HUES6 (cell line): Measurements from ENCODE around the gene DDIAS.
"Not testable (repeated sequence)": the region's sequence is repeated elsewhere in the genome, so short reads cannot be mapped to it uniquely, and the experiment has no call there.

Experiments
- H3K27ac ChIP-seq: 2 replicates; pipeline ENCODE4 v1.7.0; 2013; ENCODE audit warnings: low read depth, mild to moderate bottlenecking, low read length, inconsistent platforms
- H3K27me3 ChIP-seq: 2 replicates; pipeline ENCODE4 v1.6.1; 2013; ENCODE audit warnings: low read length; ENCODE audit not compliant: control insufficient read depth, insufficient read depth
- H3K36me3 ChIP-seq: 2 replicates; pipeline ENCODE4 v1.6.1; 2013; ENCODE audit warnings: low read length; ENCODE audit not compliant: control insufficient read depth, insufficient read depth
- H3K4me1 ChIP-seq: 2 replicates; pipeline ENCODE4 v1.6.1; 2013; ENCODE audit warnings: low read length; ENCODE audit not compliant: control insufficient read depth, insufficient read depth
- H3K4me3 ChIP-seq: 2 replicates; pipeline ENCODE4 v1.5.1; 2013; ENCODE audit warnings: low read depth, low read length
- H3K9ac ChIP-seq: one replicate; pipeline ENCODE4 v1.6.1; 2013; ENCODE audit warnings: mild to moderate bottlenecking, low read length
- H3K9me3 ChIP-seq: 2 replicates; pipeline ENCODE4 v1.6.1; 2013; ENCODE audit warnings: low read depth, low read length; ENCODE audit not compliant: control insufficient read depth, insufficient read depth

The DDIAS gene, protein sequence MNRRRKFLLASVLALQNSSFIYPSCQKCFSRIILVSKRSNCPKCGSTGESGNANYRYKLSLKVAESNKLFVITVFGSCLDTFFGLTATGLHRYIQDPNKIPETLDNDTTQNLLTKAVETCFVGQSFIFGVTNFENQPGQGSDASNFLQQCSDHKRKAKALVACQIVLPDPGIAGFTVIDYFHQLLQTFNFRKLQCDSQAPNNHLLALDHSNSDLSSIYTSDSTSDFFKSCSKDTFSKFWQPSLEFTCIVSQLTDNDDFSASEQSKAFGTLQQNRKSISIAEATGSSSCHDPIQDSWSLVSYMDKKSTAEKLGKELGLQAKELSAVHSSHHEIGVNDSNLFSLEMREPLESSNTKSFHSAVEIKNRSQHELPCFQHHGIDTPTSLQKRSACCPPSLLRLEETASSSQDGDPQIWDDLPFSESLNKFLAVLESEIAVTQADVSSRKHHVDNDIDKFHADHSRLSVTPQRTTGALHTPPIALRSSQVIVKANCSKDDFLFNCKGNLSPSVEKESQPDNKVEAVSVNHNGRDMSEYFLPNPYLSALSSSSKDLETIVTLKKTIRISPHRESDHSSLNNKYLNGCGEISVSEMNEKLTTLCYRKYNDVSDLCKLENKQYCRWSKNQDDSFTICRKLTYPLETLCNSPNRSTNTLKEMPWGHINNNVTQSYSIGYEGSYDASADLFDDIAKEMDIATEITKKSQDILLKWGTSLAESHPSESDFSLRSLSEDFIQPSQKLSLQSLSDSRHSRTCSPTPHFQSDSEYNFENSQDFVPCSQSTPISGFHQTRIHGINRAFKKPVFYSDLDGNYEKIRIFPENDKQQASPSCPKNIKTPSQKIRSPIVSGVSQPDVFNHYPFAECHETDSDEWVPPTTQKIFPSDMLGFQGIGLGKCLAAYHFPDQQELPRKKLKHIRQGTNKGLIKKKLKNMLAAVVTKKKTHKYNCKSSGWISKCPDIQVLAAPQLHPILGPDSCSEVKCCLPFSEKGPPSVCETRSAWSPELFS

DNA sequence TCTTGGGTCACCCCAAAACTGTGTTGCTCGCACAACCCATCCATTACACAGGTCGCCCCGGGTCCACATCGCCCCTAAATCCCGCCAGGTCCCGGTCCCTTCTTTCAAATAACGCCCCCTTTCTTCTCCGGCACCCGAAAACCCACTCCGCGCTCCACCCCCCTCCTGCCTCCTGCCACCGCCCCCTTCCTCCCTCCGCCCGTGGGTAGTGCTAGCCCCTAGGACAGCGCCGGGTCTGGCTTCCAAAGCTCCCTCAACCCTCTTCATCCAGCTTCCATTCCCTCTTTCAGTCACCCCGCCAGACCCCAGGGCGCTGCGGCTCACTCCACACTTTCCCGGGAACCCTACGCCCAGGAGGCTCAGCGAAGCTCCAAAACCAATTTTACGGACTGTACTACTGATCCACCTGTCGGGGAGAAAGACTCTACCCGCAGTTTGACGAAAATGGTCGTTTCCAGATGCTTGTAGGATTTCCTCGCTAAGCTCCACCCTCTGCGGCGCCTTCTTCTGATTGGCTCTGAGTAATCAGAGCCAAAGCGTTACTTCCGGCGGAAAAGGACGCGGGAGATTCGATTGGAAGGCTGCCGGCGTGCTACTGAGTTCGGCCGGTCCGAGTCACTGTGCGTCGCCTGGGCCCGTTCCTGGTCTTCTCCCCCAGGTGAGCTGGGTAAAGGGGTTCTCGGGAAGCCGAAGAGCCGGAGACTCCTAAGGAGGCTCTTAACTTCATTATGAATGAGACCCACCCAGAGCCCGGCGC is at the start of gene DDIAS:
DDIAS (plus strand) TSS at position 572 of the 757 bp plus-strand sequence. CDS start 13,003 bp downstream, outside the sequence.
- Histone ChIP-seq H3K9ac (peak within 1 kb of the TSS; percentile 61), H3K4me3 (peak within 1 kb of the TSS; percentile 72), H3K27me3 (no peaks in the 10 kb centered on the region), H3K36me3 (no peaks in the 10 kb centered on the region), H3K9me3 (no peaks in the 10 kb centered on the region), H3K27ac (no peak within 1 kb of the TSS), H3K4me1 (peaks cover 8% of the 10 kb centered on the region; the same call in 1 of the 2 replicates)

DNA sequence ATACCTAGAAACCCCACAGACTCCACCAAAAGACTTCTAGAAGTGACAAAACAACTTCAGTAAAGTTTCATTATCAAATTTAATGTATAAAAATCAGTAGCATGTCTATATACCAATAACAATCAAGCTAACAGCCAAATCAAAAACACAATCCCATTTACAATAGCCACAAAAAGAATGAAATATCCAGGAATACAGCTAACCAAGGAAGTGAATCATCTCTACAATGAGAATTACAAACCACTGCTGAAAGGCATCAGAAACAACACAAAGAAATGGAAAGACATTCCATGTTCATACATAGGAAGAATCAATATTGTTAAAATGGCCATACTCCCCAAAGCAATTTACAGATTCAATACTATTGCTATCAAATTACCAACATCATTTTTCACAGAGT is 47.3 kb upstream of the DDIAS start:
- Histone ChIP-seq H3K9ac (no peak overlapping the region), H3K9me3 (no peaks in the 10 kb centered on the region), H3K4me3 (no peak overlapping the region), H3K4me1 (no peaks in the 10 kb centered on the region), H3K27me3 (no peaks in the 10 kb centered on the region), H3K27ac (no peak overlapping the region), H3K36me3 (peaks cover 5% of the 10 kb centered on the region)

DNA sequence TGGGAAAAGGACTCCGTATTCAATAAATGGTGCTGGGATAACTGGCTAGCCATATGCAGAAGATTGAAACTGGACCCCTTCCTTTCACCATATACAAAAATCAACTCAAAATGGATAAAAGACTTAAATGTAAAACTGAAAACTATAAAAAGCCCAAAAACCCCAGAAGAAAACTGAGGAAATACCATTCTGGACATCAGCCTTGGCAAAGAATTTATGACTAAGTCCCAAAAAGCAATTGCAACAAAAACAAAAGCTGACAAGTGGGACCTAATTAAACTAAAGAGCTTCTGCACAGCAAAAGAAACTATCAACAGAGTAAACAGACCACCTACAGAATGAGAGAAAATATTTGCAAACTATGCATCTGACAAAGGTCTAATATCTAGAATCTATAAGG is 46.6 kb upstream of the DDIAS start:
- not testable (repeated sequence) for H3K4me1 ChIP-seq, H3K4me3 ChIP-seq, H3K36me3 ChIP-seq, H3K9me3 ChIP-seq, H3K9ac ChIP-seq, H3K27ac ChIP-seq, H3K27me3 ChIP-seq

DNA sequence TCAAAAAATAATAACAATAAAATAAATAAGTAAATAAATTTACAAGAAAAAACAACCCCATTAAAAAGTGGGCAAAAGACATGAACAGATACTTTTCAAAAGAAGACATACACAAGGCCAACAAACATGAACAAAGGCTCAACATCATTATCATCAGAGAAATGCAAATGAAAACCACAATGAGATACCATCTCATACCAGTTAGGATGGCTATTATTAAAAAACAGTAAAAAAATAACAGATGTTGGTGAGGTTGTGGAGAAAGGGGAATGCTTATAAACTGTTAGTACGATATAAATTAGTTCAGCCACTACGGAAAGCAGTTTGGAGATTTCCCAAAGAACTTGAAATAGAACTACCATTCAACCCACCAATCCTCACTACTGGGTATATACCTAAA is 45.9 kb upstream of the DDIAS start:
- H3K9ac ChIP-seq: no peak overlapping the region
- H3K4me1 ChIP-seq: no peaks in the 10 kb centered on the region
- no peaks in the 10 kb centered on the region for H3K36me3 ChIP-seq

DNA sequence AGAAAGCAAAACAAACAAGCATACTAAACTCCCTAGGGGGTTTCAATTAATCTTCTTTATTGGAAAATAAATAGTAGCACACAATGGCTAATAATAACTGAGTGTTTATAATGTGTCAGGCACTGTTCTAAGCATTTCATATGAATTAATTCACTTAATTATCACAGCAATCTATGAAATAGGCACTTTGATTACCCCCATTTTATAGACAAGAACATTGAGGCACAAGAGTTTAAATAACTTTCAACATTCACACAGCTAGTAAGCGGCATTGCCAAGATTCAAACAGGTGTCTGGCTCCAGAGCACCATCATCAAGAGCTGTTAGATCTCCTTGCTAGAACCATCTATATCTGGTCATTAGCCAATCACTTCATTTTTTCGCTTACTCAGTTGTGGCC is 44.4 kb upstream of the DDIAS start:
- Histone ChIP-seq H3K4me3 (no peak overlapping the region), H3K36me3 (no peaks in the 10 kb centered on the region), H3K27me3 (no peaks in the 10 kb centered on the region), H3K9ac (no peak overlapping the region), H3K4me1 (no peaks in the 10 kb centered on the region), H3K9me3 (no peaks in the 10 kb centered on the region), H3K27ac (no peak overlapping the region)

More for the DNA sequence above, 45.9 kb upstream of the DDIAS start:
- H3K9me3 ChIP-seq: no peaks in the 10 kb centered on the region
- no peak overlapping the region for H3K4me3 ChIP-seq
- H3K27ac ChIP-seq: no peak overlapping the region
- no peaks in the 10 kb centered on the region for H3K27me3 ChIP-seq

DNA sequence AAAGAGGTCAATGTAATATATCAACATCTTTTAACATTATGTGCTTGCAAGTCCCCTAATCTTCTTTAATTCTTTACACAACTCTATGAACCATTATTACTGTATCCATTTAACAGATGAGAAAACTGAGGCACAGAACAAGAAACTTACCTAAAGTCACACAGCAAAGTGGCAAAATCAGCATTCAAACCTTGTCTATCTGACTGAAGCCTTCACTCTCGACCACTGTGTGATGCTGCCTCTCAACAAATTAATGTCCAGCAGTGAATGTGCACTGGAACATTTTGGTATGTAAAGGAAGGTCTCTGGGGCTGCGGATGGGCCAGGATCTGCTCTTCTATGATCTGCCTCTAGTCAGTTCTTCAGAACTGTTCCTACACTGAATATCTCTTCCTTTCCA is 43.4 kb upstream of the DDIAS start:
- H3K9ac ChIP-seq: no peak overlapping the region
- H3K4me3 ChIP-seq: no peak overlapping the region
- no peaks in the 10 kb centered on the region for H3K9me3 ChIP-seq
- no peaks in the 10 kb centered on the region for H3K4me1 ChIP-seq
- H3K27me3 ChIP-seq: no peaks in the 10 kb centered on the region
- no peak overlapping the region for H3K27ac ChIP-seq
- H3K36me3 ChIP-seq: no peaks in the 10 kb centered on the region

DNA sequence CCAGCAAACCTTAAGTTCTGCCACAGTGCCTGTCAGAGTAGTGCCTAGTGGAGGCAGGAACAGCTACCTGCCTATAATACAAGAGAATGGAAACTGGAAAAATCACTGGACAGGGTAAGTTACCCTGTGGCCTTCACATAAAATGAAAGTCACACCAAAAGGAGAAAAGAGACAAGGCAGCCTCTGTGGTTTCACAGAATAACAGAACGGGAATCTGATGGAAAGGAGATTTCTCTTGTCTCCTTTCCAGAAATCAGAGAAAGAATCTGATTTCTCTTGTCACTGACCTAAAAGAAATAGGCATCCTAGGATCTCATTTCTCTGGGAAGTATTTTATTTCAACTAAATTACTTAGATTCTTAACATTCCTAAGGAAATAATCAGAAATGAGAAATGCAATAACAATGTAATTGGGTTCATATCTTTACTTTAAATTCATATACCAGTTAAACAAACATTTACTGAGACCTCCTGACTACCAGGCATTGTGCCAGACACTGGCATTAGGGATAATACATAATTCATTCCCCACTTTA is 42.9 kb upstream of the DDIAS start:
- Histone ChIP-seq H3K9ac (no peak overlapping the region), H3K27me3 (no peaks in the 10 kb centered on the region), H3K36me3 (no peaks in the 10 kb centered on the region), H3K9me3 (no peaks in the 10 kb centered on the region), H3K4me1 (no peaks in the 10 kb centered on the region), H3K27ac (no peak overlapping the region), H3K4me3 (no peak overlapping the region)

DNA sequence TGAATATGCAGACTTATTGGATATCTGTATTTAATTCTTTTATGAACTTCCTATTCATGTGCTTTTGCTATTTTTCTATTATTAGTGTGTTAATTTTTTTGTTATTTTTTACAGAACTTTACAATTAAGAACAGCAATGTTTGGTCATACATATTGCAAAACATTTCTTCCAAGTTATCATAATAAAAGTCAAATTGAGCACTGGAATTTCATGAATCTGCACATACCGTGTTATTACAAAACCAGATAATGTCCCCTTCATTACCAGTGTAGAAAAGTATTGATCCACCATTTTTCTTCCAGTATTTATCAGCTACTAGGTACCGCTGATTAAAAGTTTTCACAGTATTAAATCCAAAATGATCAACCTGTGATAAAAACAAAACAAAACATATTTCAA is 41.8 kb upstream of the DDIAS start:
- no peaks in the 10 kb centered on the region for H3K9me3 ChIP-seq
- H3K36me3 ChIP-seq: no peaks in the 10 kb centered on the region
- no peak overlapping the region for H3K9ac ChIP-seq
- no peaks in the 10 kb centered on the region for H3K4me1 ChIP-seq
- no peak overlapping the region for H3K27ac ChIP-seq
- no peak overlapping the region for H3K4me3 ChIP-seq
- no peaks in the 10 kb centered on the region for H3K27me3 ChIP-seq

DNA sequence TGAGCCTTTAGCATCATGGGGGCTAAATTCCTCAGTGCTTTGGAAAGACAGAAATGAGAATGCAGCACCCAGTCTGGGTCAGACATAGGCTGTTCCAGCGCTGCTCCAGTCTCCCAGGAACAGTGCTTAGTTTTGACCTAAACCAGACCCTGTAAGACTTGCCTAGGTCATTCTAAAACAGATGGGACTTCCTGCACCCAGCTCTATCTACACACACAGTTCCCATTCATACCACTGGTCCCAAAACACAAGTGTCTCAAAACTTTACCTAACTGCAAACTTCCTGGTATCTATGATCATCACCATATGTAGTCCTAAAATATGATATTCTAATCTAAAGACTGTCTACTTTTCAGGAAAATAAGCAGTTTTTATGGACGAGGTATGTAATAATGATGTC is 39.2 kb upstream of the DDIAS start:
- no peak overlapping the region for H3K27ac ChIP-seq
- no peak overlapping the region for H3K4me3 ChIP-seq
- no peaks in the 10 kb centered on the region for H3K9me3 ChIP-seq
- no peaks in the 10 kb centered on the region for H3K4me1 ChIP-seq
- H3K27me3 ChIP-seq: no peaks in the 10 kb centered on the region
- H3K9ac ChIP-seq: no peak overlapping the region
- no peaks in the 10 kb centered on the region for H3K36me3 ChIP-seq

DNA sequence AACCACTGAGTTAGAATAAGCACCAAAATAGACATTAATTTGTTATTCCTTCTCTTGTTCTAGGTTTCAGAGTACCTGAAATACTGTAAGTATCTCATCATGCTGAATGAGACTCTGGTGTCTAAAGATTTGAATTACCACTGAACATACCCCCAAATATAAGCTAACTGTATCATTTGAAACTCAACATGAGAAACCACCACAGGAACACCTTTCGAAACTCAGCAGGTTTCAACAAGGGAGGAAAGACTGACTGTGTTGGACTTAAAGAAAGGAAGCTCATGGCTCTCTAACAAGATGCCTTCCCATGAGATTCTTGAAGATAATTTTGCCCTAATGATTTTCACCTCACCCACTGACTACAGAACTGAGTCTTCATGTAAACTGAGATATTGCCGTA is 38.3 kb upstream of the DDIAS start:
- Histone ChIP-seq H3K9ac (no peak overlapping the region), H3K4me3 (no peak overlapping the region), H3K4me1 (no peaks in the 10 kb centered on the region), H3K27ac (no peak overlapping the region), H3K9me3 (no peaks in the 10 kb centered on the region), H3K36me3 (no peaks in the 10 kb centered on the region), H3K27me3 (no peaks in the 10 kb centered on the region)
